Parathyroid adenoma (tissue), 2 donors: ENCODE measurements around the gene SLC8A1.

Experiments
- H2AFZ ChIP-seq: fragments of 300-600 bp; sonication (generic); one replicate; pipeline ENCODE4 v1.7.0; 2017; ENCODE audit warnings: antibody characterized with exemption, mild to moderate bottlenecking
- H3K27ac ChIP-seq: fragments of 300-600 bp; sonication (generic); one replicate; pipeline ENCODE4 v1.7.0; 2017
- H3K27me3 ChIP-seq: fragments of 300-600 bp; sonication (generic); one replicate; pipeline ENCODE4 v1.7.0; 2017; ENCODE audit warnings: low read length; ENCODE audit not compliant: control insufficient read depth, insufficient read depth
- H3K36me3 ChIP-seq: fragments of 300-600 bp; sonication (generic); one replicate; pipeline ENCODE4 v1.7.0; 2017; ENCODE audit warnings: low read length; ENCODE audit not compliant: control insufficient read depth, insufficient read depth
- H3K4me1 ChIP-seq: fragments of 300-600 bp; sonication (generic); one replicate; pipeline ENCODE4 v1.7.0; 2017; ENCODE audit warnings: control low read depth
- H3K4me2 ChIP-seq: fragments of 300-600 bp; sonication (generic); one replicate; pipeline ENCODE4 v1.7.0; 2017; ENCODE audit warnings: low read length
- H3K4me3 ChIP-seq: fragments of 300-600 bp; sonication (generic); one replicate; pipeline ENCODE4 v1.7.0; 2017; ENCODE audit warnings: low read depth, low read length
- H3K79me2 ChIP-seq: fragments of 300-600 bp; sonication (generic); one replicate; pipeline ENCODE4 v1.7.0; 2017; ENCODE audit warnings: control low read depth
- H3K9ac ChIP-seq: fragments of 300-600 bp; sonication (generic); one replicate; pipeline ENCODE4 v1.7.0; 2017; ENCODE audit warnings: mild to moderate bottlenecking
- H3K9me3 ChIP-seq: fragments of 300-600 bp; sonication (generic); one replicate; pipeline ENCODE4 v1.7.0; 2017; ENCODE audit warnings: low read length; ENCODE audit not compliant: control insufficient read depth
- TF ChIP-seq, protein P1 (sequence below): fragments of 300-600 bp; sonication (generic); IDR thresholded peaks from one replicate; pipeline ENCODE4 v1.7.0; 2017; ENCODE audit warnings: antibody characterized with exemption, mild to moderate bottlenecking
- donor health status: primary hyperparathyroidism.

Gene SLC8A1

DNA sequence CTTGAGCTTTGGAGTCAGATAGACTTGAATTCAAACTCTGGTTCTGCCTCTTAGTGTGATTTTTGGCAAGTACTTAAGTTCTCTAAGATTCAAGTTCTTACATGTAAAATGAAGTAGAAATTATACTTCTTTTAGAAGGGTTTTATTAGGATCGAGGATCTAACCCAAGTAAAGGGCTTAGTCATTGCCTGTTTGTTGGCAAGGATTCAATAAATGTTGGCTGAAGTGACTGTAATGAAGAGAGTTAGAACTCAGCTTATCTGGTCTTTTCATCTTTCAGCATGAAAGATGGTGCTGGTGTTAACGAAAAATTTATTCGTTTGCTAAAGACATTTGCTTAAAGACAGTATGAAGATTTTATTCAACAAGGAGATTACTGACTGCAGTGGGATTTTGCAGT is 356.9 kb downstream of the SLC8A1 start:
- Histone ChIP-seq H3K27me3 (no peaks in the 10 kb centered on the region), H3K4me1 (peaks cover 4% of the 10 kb centered on the region), H3K9me3 (no peaks in the 10 kb centered on the region), H3K27ac (no peak overlapping the region), H3K4me3 (no peak overlapping the region), H3K79me2 (no peaks in the 10 kb centered on the region), H3K36me3 (no peaks in the 10 kb centered on the region), H2AFZ (peak overlapping the region; percentile 39), H3K9ac (no peak overlapping the region), H3K4me2 (peak overlapping the region; percentile 2)
- TF ChIP-seq, protein P1, sequence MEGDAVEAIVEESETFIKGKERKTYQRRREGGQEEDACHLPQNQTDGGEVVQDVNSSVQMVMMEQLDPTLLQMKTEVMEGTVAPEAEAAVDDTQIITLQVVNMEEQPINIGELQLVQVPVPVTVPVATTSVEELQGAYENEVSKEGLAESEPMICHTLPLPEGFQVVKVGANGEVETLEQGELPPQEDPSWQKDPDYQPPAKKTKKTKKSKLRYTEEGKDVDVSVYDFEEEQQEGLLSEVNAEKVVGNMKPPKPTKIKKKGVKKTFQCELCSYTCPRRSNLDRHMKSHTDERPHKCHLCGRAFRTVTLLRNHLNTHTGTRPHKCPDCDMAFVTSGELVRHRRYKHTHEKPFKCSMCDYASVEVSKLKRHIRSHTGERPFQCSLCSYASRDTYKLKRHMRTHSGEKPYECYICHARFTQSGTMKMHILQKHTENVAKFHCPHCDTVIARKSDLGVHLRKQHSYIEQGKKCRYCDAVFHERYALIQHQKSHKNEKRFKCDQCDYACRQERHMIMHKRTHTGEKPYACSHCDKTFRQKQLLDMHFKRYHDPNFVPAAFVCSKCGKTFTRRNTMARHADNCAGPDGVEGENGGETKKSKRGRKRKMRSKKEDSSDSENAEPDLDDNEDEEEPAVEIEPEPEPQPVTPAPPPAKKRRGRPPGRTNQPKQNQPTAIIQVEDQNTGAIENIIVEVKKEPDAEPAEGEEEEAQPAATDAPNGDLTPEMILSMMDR, result no peak

DNA sequence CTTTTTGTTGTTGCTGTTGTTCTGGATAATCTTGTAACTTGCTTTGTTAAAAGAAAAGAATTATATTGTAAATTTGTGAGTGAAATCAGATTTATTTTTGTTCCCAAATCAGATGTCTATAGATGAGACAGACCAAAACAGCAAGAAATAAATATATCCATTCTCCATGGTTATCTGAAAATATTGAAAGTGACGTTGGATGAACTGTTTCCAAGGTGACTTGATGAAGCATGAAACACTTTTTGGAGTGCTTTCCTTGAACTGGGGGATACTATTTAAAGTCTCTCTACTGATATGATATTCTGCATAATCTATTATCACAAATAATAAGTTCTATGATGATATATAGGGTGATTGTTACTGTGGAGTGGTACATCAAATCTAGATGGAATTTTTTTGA is 357.4 kb downstream of the SLC8A1 start:
- H3K27me3 ChIP-seq, result no peaks in the 10 kb centered on the region
- no peak overlapping the region for H2AFZ ChIP-seq
- H3K79me2 ChIP-seq, result no peaks in the 10 kb centered on the region
- TF ChIP-seq, protein P1, result no peak
- no peak overlapping the region for H3K4me3 ChIP-seq
- H3K4me2 ChIP-seq, result no peak overlapping the region
- H3K27ac ChIP-seq, result no peak overlapping the region
- H3K4me1 ChIP-seq, result peaks cover 4% of the 10 kb centered on the region
- no peaks in the 10 kb centered on the region for H3K36me3 ChIP-seq
- H3K9me3 ChIP-seq, result no peaks in the 10 kb centered on the region
- H3K9ac ChIP-seq, result no peak overlapping the region

DNA sequence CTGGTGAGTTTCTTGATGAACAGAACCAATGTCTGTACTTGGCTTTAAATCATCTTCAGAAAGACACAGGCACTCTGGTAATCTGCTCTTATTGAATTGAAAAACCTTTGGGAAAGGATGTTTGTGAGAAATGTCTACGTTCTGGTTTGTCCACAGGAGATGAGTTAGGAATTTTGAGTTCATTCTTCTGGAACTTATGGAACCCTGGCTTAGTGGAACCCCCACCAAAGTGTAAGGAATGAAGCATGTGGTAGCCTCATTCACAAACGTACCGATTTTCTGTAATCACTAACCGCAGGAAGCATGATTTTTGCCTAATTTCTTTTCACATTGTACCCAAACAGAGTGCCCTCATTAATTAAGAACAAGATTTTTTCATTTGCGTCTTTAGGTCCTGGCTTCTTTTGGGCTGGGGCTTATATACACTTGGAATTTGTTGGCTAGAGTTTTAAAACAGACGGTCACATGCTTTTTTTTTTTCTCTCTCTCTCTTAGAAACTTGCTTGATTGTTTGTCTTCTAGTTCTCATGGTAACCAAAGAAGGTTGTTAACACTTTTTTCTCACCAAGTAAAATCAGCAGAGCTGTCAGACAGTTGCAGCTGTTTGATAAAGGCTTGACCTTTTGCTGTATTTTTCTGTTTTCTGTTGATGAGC is 358.7 kb downstream of the SLC8A1 start:
- H3K9me3 ChIP-seq, result no peaks in the 10 kb centered on the region
- peak overlapping the region; percentile 27 for H3K4me2 ChIP-seq
- H2AFZ ChIP-seq, result no peak overlapping the region
- H3K27ac ChIP-seq, result no peak overlapping the region
- H3K27me3 ChIP-seq, result no peaks in the 10 kb centered on the region
- H3K4me1 ChIP-seq, result peaks cover 4% of the 10 kb centered on the region
- H3K9ac ChIP-seq, result no peak overlapping the region
- no peak overlapping the region for H3K4me3 ChIP-seq
- H3K36me3 ChIP-seq, result no peaks in the 10 kb centered on the region
- H3K79me2 ChIP-seq, result no peaks in the 10 kb centered on the region
- TF ChIP-seq, protein P1, result no peak

DNA sequence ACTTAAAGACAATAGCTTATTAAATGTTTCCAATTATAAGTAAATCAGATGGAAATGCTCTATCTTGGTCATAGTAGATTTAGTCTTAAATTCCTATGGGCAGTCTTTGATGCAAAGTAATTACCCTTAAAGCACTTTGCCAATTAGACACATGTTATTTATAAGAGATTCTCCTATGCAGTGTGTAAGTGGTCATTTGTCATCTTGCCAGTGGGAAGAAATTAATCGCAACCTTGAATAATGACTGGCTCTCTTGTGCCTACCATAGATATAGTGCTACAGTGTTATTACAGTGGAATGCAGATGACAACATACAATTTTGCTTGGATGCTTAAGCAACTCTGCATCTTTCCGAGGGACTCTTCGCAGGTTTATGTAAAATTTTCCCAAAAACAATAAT is 361.8 kb downstream of the SLC8A1 start:
- Histone ChIP-seq H3K9ac (no peak overlapping the region), H3K36me3 (no peaks in the 10 kb centered on the region), H3K4me1 (peaks cover 2% of the 10 kb centered on the region), H3K79me2 (no peaks in the 10 kb centered on the region), H3K4me3 (no peak overlapping the region), H3K27ac (no peak overlapping the region), H3K4me2 (no peak overlapping the region), H2AFZ (no peak overlapping the region), H3K9me3 (no peaks in the 10 kb centered on the region), H3K27me3 (no peaks in the 10 kb centered on the region)
- TF ChIP-seq, protein P1, result no peak

DNA sequence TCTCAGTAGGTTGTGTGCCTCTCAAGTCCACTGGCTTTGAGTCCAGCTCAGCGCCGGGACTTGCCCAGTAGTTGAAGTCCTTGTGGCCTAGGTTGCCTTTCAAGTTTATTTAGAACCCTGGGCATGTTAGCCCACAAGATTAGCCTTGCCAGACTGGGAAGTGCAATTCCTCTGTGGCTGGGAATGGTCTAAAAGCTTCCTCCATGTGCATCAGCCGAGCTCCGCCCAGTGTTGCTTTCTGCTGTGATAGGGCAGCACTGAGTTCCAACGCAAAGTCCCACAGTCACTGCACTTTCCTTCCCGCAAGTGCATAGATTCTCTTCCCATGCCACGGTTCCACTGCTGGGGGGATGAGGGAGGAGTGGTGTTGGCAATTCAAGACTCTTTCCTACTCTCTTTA is 364.0 kb downstream of the SLC8A1 start:
- Histone ChIP-seq H3K4me3 (no peak overlapping the region), H3K27me3 (no peaks in the 10 kb centered on the region), H3K79me2 (no peaks in the 10 kb centered on the region), H2AFZ (no peak overlapping the region), H3K4me2 (no peak overlapping the region), H3K4me1 (no peaks in the 10 kb centered on the region), H3K36me3 (no peaks in the 10 kb centered on the region), H3K9me3 (no peaks in the 10 kb centered on the region), H3K9ac (no peak overlapping the region), H3K27ac (no peak overlapping the region)
- TF ChIP-seq, protein P1, result no peak
